Measurements from ENCODE around the gene PCDH17. TPM values are rescaled to one million over a fixed set of nuclear protein-coding genes. Genes with fewer than 3 reads are reported as not detected.
A peak's percentile ranks its signal among the peaks of the same experiment; 100 is the strongest.

The PCDH17 gene
- total RNA-seq, 1 donor from 2014 or later: 40.9 TPM

DNA sequence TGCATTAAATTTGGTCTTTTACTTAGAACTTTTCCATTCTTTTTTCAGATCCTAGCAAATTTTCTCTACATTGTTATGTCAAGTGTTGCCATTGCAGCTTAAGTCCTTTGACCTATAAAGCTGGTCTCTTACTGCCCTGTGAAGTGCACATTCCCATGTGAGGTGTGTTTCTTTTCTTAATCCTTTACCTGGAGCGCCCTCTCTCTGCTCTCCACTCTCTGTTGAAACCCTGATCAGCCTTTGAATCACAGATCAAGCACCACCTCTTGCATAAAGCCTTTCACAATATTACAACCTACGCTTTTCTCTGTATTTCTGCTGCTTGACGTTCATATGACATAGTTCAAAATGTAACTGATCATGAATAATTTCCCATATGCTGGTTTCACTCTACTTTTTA lies 84.8 kb downstream of the PCDH17 start:
- DNase-seq: no peak
- H3K9me3 ChIP-seq: no peaks in the 10 kb centered on the region
- TF ChIP-seq, protein P1, sequence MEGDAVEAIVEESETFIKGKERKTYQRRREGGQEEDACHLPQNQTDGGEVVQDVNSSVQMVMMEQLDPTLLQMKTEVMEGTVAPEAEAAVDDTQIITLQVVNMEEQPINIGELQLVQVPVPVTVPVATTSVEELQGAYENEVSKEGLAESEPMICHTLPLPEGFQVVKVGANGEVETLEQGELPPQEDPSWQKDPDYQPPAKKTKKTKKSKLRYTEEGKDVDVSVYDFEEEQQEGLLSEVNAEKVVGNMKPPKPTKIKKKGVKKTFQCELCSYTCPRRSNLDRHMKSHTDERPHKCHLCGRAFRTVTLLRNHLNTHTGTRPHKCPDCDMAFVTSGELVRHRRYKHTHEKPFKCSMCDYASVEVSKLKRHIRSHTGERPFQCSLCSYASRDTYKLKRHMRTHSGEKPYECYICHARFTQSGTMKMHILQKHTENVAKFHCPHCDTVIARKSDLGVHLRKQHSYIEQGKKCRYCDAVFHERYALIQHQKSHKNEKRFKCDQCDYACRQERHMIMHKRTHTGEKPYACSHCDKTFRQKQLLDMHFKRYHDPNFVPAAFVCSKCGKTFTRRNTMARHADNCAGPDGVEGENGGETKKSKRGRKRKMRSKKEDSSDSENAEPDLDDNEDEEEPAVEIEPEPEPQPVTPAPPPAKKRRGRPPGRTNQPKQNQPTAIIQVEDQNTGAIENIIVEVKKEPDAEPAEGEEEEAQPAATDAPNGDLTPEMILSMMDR (IDR thresholded peaks at IDR 0.05): peak; percentile 42
- no peak overlapping the region for H3K27ac ChIP-seq
- intact Hi-C loops (cut with DNase I): no loop called here
- peak; percentile 90 to 93 for ATAC-seq
- no peaks in the 10 kb centered on the region for H3K27me3 ChIP-seq (ENCODE audit: low read depth)
- no peaks in the 10 kb centered on the region for H3K4me1 ChIP-seq
- no peaks in the 10 kb centered on the region for H3K36me3 ChIP-seq
- H3K4me3 ChIP-seq: no peak overlapping the region

DNA sequence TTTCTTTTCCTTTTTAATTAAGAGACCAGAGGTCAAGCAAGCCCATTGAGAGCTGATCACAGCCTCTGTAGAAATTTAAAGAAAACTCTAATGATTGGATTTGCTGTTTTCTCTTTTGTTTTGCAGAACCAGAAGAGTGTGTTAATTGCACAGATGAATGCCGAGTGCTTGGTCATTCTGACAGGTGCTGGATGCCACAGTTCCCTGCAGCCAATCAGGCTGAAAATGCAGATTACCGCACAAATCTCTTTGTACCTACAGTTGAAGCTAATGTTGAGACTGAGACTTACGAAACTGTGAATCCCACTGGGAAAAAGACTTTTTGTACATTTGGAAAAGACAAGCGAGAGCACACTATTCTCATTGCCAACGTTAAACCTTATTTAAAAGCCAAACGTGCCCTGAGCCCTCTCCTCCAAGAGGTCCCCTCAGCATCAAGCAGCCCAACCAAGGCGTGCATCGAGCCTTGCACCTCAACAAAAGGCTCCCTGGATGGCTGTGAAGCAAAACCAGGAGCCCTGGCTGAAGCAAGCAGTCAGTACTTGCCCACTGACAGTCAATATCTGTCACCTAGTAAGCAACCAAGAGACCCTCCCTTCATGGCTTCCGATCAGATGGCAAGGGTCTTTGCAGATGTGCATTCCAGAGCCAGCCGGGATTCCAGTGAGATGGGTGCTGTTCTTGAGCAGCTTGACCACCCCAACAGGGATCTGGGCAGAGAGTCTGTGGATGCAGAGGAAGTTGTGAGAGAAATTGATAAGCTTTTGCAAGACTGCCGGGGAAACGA lies 93.1 kb downstream of the PCDH17 start:
- DNase-seq (no peak), ATAC-seq (no peak)
- H3K4me1 ChIP-seq: no peaks in the 10 kb centered on the region
- H3K27me3 ChIP-seq (ENCODE audit: low read depth): no peaks in the 10 kb centered on the region
- no peak overlapping the region for H3K4me3 ChIP-seq
- H3K27ac ChIP-seq: no peak overlapping the region
- no peaks in the 10 kb centered on the region for H3K9me3 ChIP-seq
- peaks cover 5% of the 10 kb centered on the region for H3K36me3 ChIP-seq
- intact Hi-C loops (cut with DNase I): no loop called here
- TF ChIP-seq, protein P1 (IDR thresholded peaks at IDR 0.05): no peak

DNA sequence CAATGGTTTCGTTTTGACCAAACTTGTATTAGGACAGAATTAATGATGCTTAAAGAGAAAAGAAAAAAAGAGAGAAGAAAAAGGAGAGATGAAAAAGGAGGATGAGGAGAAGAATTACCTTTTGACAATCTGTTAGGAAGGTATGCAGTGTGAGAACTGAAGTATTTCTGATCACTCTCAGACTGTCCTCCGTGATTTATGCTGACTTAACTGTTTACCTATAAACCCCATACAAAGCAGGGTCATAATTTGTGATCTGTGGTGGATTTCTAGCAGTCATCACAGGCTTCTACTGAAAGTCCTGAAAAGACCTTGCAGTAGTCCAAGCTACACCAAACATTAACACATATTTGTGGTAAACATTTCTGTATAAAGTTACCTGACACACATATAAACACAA lies 93.9 kb downstream of the PCDH17 start:
- H3K4me1 ChIP-seq: no peaks in the 10 kb centered on the region
- H3K9me3 ChIP-seq: no peaks in the 10 kb centered on the region
- intact Hi-C loops (cut with DNase I): no loop called here
- no peak for DNase-seq
- ATAC-seq: no peak
- peaks cover 5% of the 10 kb centered on the region for H3K36me3 ChIP-seq
- no peak overlapping the region for H3K27ac ChIP-seq
- no peak overlapping the region for H3K4me3 ChIP-seq
- no peaks in the 10 kb centered on the region for H3K27me3 ChIP-seq (ENCODE audit: low read depth)
- TF ChIP-seq, protein P1 (IDR thresholded peaks at IDR 0.05): no peak

DNA sequence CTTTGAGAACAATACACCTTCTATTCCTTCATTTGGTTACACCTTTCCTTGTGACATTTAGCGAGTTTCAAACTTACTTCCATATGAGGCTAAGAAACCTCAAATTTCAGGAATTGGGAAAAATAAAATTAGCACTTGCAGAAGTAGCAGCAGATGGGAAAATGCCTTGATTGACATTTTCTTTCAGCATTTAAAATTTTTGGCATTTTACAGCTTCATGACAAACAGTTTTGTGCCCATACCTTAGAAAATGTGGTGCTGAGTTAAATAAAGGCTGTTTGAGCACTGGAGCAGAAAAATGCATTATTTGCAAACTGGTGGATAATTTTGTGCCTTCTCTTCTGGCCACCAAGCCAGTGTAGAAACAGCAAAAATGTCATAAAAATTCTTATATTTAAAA lies 95.4 kb downstream of the PCDH17 start:
- DNase-seq (no peak), ATAC-seq (no peak)
- H3K27me3 ChIP-seq (ENCODE audit: low read depth): no peaks in the 10 kb centered on the region
- H3K36me3 ChIP-seq: peaks cover 5% of the 10 kb centered on the region
- intact Hi-C loops (cut with DNase I): no loop called here
- TF ChIP-seq, protein P1 (IDR thresholded peaks at IDR 0.05): no peak
- H3K9me3 ChIP-seq: no peaks in the 10 kb centered on the region
- no peak overlapping the region for H3K4me3 ChIP-seq
- no peak overlapping the region for H3K27ac ChIP-seq
- H3K4me1 ChIP-seq: no peaks in the 10 kb centered on the region

DNA sequence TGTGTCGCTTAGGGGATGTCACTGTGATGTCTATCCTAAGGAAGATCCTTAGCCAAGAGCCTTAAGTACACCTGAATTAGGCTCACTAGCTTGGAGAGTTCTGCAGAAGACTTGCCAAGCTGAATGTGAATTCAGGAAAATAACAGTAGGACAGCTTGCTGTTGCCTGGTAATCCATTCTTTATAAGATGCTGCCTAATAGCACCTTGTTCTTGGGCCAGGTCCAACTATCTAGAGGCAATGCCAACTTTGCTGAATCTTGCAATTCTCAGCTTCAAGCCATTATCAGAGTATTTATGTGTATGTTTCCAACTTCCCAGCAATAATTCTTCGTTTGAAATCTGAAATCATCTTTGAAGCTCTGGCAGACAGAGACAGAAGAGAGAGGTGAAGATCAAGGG lies 102.8 kb downstream of the PCDH17 start:
- TF ChIP-seq, protein P1 (IDR thresholded peaks at IDR 0.05): no peak
- DNase-seq (no peak), ATAC-seq (no peak)
- Histone ChIP-seq H3K27me3 (ENCODE audit: low read depth) (no peaks in the 10 kb centered on the region), H3K9me3 (no peaks in the 10 kb centered on the region), H3K4me1 (no peaks in the 10 kb centered on the region), H3K4me3 (no peak overlapping the region), H3K27ac (no peak overlapping the region), H3K36me3 (no peaks in the 10 kb centered on the region)
- intact Hi-C loops (cut with DNase I): no loop called here

Measured in lower lobe of right lung (tissue), 2 donors.